B cell (primary cell): ENCODE results near the gene KIF22. TPM values are rescaled to one million over a fixed set of nuclear protein-coding genes. Genes with fewer than 3 reads are reported as not detected.
A peak's percentile ranks its signal among the peaks of the same experiment; 100 is the strongest.

Source experiments
- ATAC-seq: fragments of 200-7000 bp; cut with Tn5 transposase; one replicate; pipeline ENCODE4 v1.10.0; 2021; ENCODE audit warnings: low read depth, mild to moderate bottlenecking, moderate number of reproducible peaks, moderate library complexity
- CTCF ChIA-PET: fragments of 350-600 bp; sonication (Branson Sonifier 250); formaldehyde crosslinking; loops from one replicate; lab custom pipeline; 2021; ENCODE audit warnings: antibody characterized with exemption, inconsistent platforms; lab: Charles Lee
- POLR2A ChIA-PET: fragments of 350-600 bp; sonication (Branson Sonifier 250); formaldehyde crosslinking; loops from one replicate; lab custom pipeline; 2021; ENCODE audit warnings: antibody characterized with exemption; lab: Charles Lee
- DNase-seq: peaks from one replicate; pipeline ENCODE4 v3.0.0; 2013
- H2AFZ ChIP-seq: 2 replicates; pipeline ENCODE4 v1.6.1; 2012; ENCODE audit warnings: mild to moderate bottlenecking, low read depth, low read length; ENCODE audit not compliant: insufficient read depth, poor library complexity, severe bottlenecking
- H3K27ac ChIP-seq, 2 donors: 1 replicate in 1 of 2; 2 replicates in 1 of 2; pipeline ENCODE4 v1.5.1; 2012 to 2013; ENCODE audit warnings: low read length in 2 of 2, mild to moderate bottlenecking in 2 of 2, moderate library complexity in 1 of 2
- H3K27me3 ChIP-seq, 4 experiments: fragments of 200-600 bp in 1 of 4; sonication (generic) in 1 of 4; replicated peaks in 1 of 4; 1 replicate in 2 of 4; 2 replicates in 2 of 4; pipeline versions ENCODE4 v1.6.1 to v1.7.0; 2013 to 2016; ENCODE audit warnings: low read length in 3 of 4, mild to moderate bottlenecking in 2 of 4, mixed read lengths in 1 of 4, moderate library complexity in 1 of 4; ENCODE audit not compliant: insufficient read depth in 4 of 4, control insufficient read depth in 3 of 4; ENCODE audit errors: control extremely low read depth in 1 of 4
- H3K36me3 ChIP-seq, 2 experiments: replicated peaks in 1 of 2; 1 replicate in 1 of 2; 2 replicates in 1 of 2; pipeline versions ENCODE4 v1.6.1 to v1.7.1; 2013; ENCODE audit warnings: low read length in 1 of 2; ENCODE audit not compliant: insufficient read depth in 2 of 2, control insufficient read depth in 1 of 2; ENCODE audit errors: control extremely low read depth in 1 of 2, extremely low read depth in 1 of 2
- H3K4me1 ChIP-seq, 2 donors: fragments of 200-600 bp in 1 of 2; sonication (generic) in 1 of 2; 1 replicate in 1 of 2; 2 replicates in 1 of 2; pipeline versions ENCODE4 v1.5.1 to v1.6.1; 2013 to 2017; ENCODE audit warnings: low read length in 2 of 2; ENCODE audit not compliant: control insufficient read depth in 2 of 2, insufficient read depth in 2 of 2
- H3K4me2 ChIP-seq: replicated peaks from 2 replicates; pipeline ENCODE3; 2012; ENCODE audit warnings: mild to moderate bottlenecking, low read depth, low read length; ENCODE audit not compliant: poor library complexity, severe bottlenecking
- H3K4me3 ChIP-seq, 5 experiments: fragments of 200-600 bp in 1 of 5; sonication (generic) in 1 of 5; 1 replicate in 3 of 5; 2 replicates in 2 of 5; pipeline versions ENCODE4 v1.5.1 to v1.7.0; 2011 to 2016; ENCODE audit warnings: low read length in 4 of 5, mild to moderate bottlenecking in 4 of 5, low read depth in 2 of 5, control low read depth in 1 of 5, moderate library complexity in 1 of 5; ENCODE audit not compliant: insufficient read depth in 1 of 5; ENCODE audit errors: control extremely low read depth in 1 of 5, extremely low read depth in 1 of 5
- H3K79me2 ChIP-seq: fragments of 200-600 bp; sonication (generic); one replicate; pipeline ENCODE4 v1.6.0; 2016; ENCODE audit warnings: low read length; ENCODE audit not compliant: control insufficient read depth, insufficient read depth
- H3K9ac ChIP-seq: fragments of 200-600 bp; sonication (generic); 2 replicates; pipeline ENCODE4 v1.6.1; 2017; ENCODE audit warnings: mild to moderate bottlenecking, low read length, moderate library complexity
- H3K9me3 ChIP-seq, 3 donors: one replicate each; pipeline versions ENCODE4 v1.6.1 to v1.7.1; 2013; ENCODE audit warnings: low read length in 2 of 3; ENCODE audit not compliant: control insufficient read depth in 2 of 3, insufficient read depth in 1 of 3; ENCODE audit errors: control extremely low read depth in 1 of 3
- H4K20me1 ChIP-seq: 2 replicates; pipeline ENCODE4 v1.6.0; 2012; ENCODE audit warnings: mild to moderate bottlenecking, low read length; ENCODE audit not compliant: insufficient read depth, control insufficient read depth, poor library complexity, severe bottlenecking
- H3K27ac Mint-ChIP-seq: one replicate; pipeline ENCODE4 v1.8.0; 2021; ENCODE audit warnings: mixed read lengths
- H3K27me3 Mint-ChIP-seq: one replicate; pipeline ENCODE4 v1.8.0; 2021; ENCODE audit warnings: mixed read lengths
- H3K4me1 Mint-ChIP-seq: one replicate; pipeline ENCODE4 v1.8.0; 2021; ENCODE audit warnings: mixed read lengths
- H3K4me3 Mint-ChIP-seq: one replicate; pipeline ENCODE4 v1.8.0; 2021; ENCODE audit warnings: mixed read lengths
- H3K9me3 Mint-ChIP-seq: one replicate; pipeline ENCODE4 v1.8.0; 2022; ENCODE audit warnings: mixed read lengths; ENCODE audit not compliant: insufficient read depth
- EZH2 ChIP-seq: IDR thresholded peaks from 2 replicates; pipeline ENCODE4 v1.6.1; 2012; ENCODE audit warnings: borderline replicate concordance, low read depth, mild to moderate bottlenecking, moderate library complexity, low read length; ENCODE audit not compliant: insufficient read depth, poor library complexity, severe bottlenecking
- whole genome bisulfite sequencing: methylation state at CpG from one replicate; pipeline ENCODE4 v1.1.5; 2013; ENCODE audit warnings: missing lambda C conversion rate; ENCODE audit not compliant: insufficient coverage; 5-methylcytosine and 5-hydroxymethylcytosine counted together
- intact Hi-C: fragments of 100-400 bp; cut with micrococcal nuclease; formaldehyde crosslinking; loops from one replicate; pipeline ENCODE4 v1.10.0; 2022
- polyA plus RNA-seq: library from polyadenylated mRNA; depleted of rRNA; stranded (reverse); fragments of >200 nt; gene quantifications from 2 replicates; pipeline ENCODE4 v1.2.3, GENCODE V29; 2012
- total RNA-seq, 2 donors: library from RNA; stranded (reverse); fragments of 120-200 nt in 1 of 2; gene quantifications; 1 replicate in 1 of 2; 2 replicates in 1 of 2; pipeline versions ENCODE4 v1.2.3 to v1.2.4, GENCODE V29; 2013 to 2022
- TF ChIP-seq, protein P1 (sequence below): fragments of 200-600 bp; IDR thresholded peaks from one replicate; pipeline ENCODE4 v1.8.0; 2022; ENCODE audit warnings: antibody characterized with exemption, mild to moderate bottlenecking

Gene KIF22
- total and polyA plus RNA-seq, 2 donors (not counting 1 experiment from before 2014, with no cell fraction given): 53.9 to 57.2 TPM

DNA sequence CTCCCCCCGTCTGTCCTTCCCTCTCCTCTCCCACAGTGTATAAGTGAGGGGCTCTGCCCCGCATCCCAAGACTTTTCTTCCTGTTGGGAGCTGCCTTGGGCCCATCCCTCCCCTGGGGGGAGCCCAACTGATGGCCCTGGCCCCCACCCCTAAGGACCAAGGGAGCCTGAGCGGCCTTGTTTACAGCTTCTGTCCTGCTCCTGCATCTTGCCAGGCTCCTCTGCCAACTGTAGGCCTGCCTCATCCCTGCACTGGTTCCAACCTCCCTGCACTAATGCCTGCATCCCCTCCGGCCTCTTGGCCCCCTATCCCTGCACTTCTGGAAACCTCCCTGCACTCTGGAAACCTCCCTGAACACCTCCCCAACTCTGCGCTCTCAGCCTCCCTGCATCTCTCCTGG is 24.0 kb downstream of the KIF22 start:
- H4K20me1 ChIP-seq: peaks cover 45% of the 10 kb centered on the region
- H3K9ac ChIP-seq: no peak overlapping the region
- Mint-ChIP-seq H3K4me1 (peaks cover 64% of the 10 kb centered on the region), H3K27ac (peak overlapping the region; percentile 37), H3K27me3 (no peaks in the 10 kb centered on the region), H3K4me3 (peak overlapping the region; percentile 97), H3K9me3 (no peaks in the 10 kb centered on the region)
- peaks cover 2 to 23% of the 10 kb centered on the region in 2 experiments for H3K36me3 ChIP-seq
- H3K27ac ChIP-seq: no peak overlapping the region
- ChIA-PET POLR2A (interaction anchor here (2.0 to 2.8 kb wide), 2 partner anchors 10 to 24 kb away, joined by 14 to 15 read pairs; partner anchors contain the start of gene KIF22), CTCF (no interaction called here)
- H3K4me1 ChIP-seq: peaks cover 42 to 62% of the 10 kb centered on the region in 2 donors
- H2AFZ ChIP-seq: peak overlapping the region; percentile 90
- peaks cover 0 to 5% (median 0%) of the 10 kb centered on the region in 3 donors for H3K9me3 ChIP-seq
- WGBS: 98% methylated on average over 4 of the region's 5 CpGs
- H3K4me2 ChIP-seq: peak overlapping the region; percentile 87
- TF ChIP-seq EZH2: no peak
- TF ChIP-seq, protein P1, sequence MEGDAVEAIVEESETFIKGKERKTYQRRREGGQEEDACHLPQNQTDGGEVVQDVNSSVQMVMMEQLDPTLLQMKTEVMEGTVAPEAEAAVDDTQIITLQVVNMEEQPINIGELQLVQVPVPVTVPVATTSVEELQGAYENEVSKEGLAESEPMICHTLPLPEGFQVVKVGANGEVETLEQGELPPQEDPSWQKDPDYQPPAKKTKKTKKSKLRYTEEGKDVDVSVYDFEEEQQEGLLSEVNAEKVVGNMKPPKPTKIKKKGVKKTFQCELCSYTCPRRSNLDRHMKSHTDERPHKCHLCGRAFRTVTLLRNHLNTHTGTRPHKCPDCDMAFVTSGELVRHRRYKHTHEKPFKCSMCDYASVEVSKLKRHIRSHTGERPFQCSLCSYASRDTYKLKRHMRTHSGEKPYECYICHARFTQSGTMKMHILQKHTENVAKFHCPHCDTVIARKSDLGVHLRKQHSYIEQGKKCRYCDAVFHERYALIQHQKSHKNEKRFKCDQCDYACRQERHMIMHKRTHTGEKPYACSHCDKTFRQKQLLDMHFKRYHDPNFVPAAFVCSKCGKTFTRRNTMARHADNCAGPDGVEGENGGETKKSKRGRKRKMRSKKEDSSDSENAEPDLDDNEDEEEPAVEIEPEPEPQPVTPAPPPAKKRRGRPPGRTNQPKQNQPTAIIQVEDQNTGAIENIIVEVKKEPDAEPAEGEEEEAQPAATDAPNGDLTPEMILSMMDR: no peak
- no peak overlapping the region for H3K4me3 ChIP-seq
- no peak for ATAC-seq
- DNase-seq: peak; percentile 28
- peaks cover 45% of the 10 kb centered on the region for H3K79me2 ChIP-seq
- intact Hi-C loops: loop anchor here (10.0 kb wide), 1 partner anchor 220 kb away; no protein-coding TSS in a partner anchor
- peaks cover 0 to 13% (median 5%) of the 10 kb centered on the region in 4 experiments for H3K27me3 ChIP-seq

GRCh38 chr16:29815032-29815721 is 24.6 kb downstream of the KIF22 start:
- peaks cover 45% of the 10 kb centered on the region for H3K79me2 ChIP-seq
- CTCF ChIA-PET: interaction anchor here (0.7 to 5.7 kb wide), 14 partner anchors 8 to 139 kb away, joined by 3 to 66 read pairs (median 6); partner anchors contain the start of genes KIF22 and MAZ
- Mint-ChIP-seq H3K4me3 (peak overlapping the region; percentile 97), H3K27me3 (no peaks in the 10 kb centered on the region), H3K27ac (peak overlapping the region; percentile 83), H3K9me3 (no peaks in the 10 kb centered on the region), H3K4me1 (peaks cover 65% of the 10 kb centered on the region)
- peak overlapping the region; percentile 69 for H3K9ac ChIP-seq
- TF ChIP-seq, protein P1: no peak
- TF ChIP-seq EZH2: no peak
- H3K4me1 ChIP-seq: peaks cover 43 to 62% of the 10 kb centered on the region in 2 donors
- DNase-seq (no peak), ATAC-seq (no peak)
- POLR2A ChIA-PET: interaction anchor here (0.6 to 2.8 kb wide), 8 partner anchors 8 to 260 kb away, joined by 3 to 31 read pairs (median 12); partner anchors contain the start of genes KIF22, MAZ and PPP4C
- peaks cover 0 to 5% (median 0%) of the 10 kb centered on the region in 3 donors for H3K9me3 ChIP-seq
- H3K4me3 ChIP-seq: peak overlapping the region; percentile 73 to 93 (median 84)
- H3K4me2 ChIP-seq: peak overlapping the region; percentile 87
- peaks cover 2 to 25% of the 10 kb centered on the region in 2 experiments for H3K36me3 ChIP-seq
- peak overlapping the region in 1 of 2 donors; percentile 88 for H3K27ac ChIP-seq
- peak overlapping the region; percentile 90 for H2AFZ ChIP-seq
- intact Hi-C loops: loop anchor here (5.0 to 10.0 kb wide), 2 partner anchors 157 to 220 kb away; partner anchors contain the start of gene TAOK2
- H3K27me3 ChIP-seq: peaks cover 0 to 13% (median 5%) of the 10 kb centered on the region in 4 experiments
- WGBS: 6% methylated on average over 23 of the region's 39 CpGs
- H4K20me1 ChIP-seq: peaks cover 45% of the 10 kb centered on the region
